Neural cell (in vitro differentiated cells): ENCODE measurements around the gene ERBB4. TPM values are rescaled to one million over a fixed set of nuclear protein-coding genes. Genes with fewer than 3 reads are reported as not detected.

Source experiments
- H2AFZ ChIP-seq: fragments of 200-600, 300-800 bp; sonication (generic), shearing (Covaris generic); 2 replicates; pipeline ENCODE4 v1.6.0; 2014; ENCODE audit warnings: low read depth, mild to moderate bottlenecking, antibody characterized with exemption, low read length, moderate library complexity
- H3F3A ChIP-seq: fragments of 200-600 bp; shearing (Covaris generic); 2 replicates; pipeline ENCODE4 v1.6.1; 2016; ENCODE audit warnings: mild to moderate bottlenecking, moderate library complexity, mixed read lengths, antibody characterized with exemption, low read length; ENCODE audit not compliant: insufficient read depth, poor library complexity, severe bottlenecking
- H3K27ac ChIP-seq: fragments of 200-600, 300-800 bp; sonication (generic), shearing (Covaris generic); 2 replicates; pipeline ENCODE4 v1.5.1; 2014; ENCODE audit warnings: mild to moderate bottlenecking, low read length, moderate library complexity
- H3K27me3 ChIP-seq: fragments of 300-800, 200-600 bp; sonication (generic), shearing (Covaris generic); 2 replicates; pipeline ENCODE4 v1.6.0; 2014; ENCODE audit warnings: mild to moderate bottlenecking, low read depth, low read length, moderate library complexity; ENCODE audit not compliant: insufficient read depth
- H3K36me3 ChIP-seq: fragments of 300-800, 200-600 bp; sonication (generic), shearing (Covaris generic); 2 replicates; pipeline ENCODE4 v1.5.1; 2014; ENCODE audit warnings: mild to moderate bottlenecking, antibody characterized with exemption, low read length, moderate library complexity; ENCODE audit not compliant: insufficient read depth
- H3K4me2 ChIP-seq: fragments of 300-800, 200-600 bp; sonication (generic), shearing (Covaris generic); 2 replicates; pipeline ENCODE4 v1.6.0; 2014; ENCODE audit warnings: mild to moderate bottlenecking, low read length
- H3K4me3 ChIP-seq: fragments of 300-800, 200-600 bp; sonication (generic), shearing (Covaris generic); 2 replicates; pipeline ENCODE4 v1.5.1; 2014; ENCODE audit warnings: mild to moderate bottlenecking, low read length, moderate library complexity
- H3K79me2 ChIP-seq: fragments of 200-600 bp; shearing (Covaris generic); replicated peaks from 2 replicates; pipeline ENCODE4 v1.6.0; 2014; ENCODE audit warnings: mild to moderate bottlenecking, low read length, moderate library complexity; ENCODE audit not compliant: insufficient read depth
- H3K9ac ChIP-seq: fragments of 300-800, 200-600 bp; sonication (generic), shearing (Covaris generic); 2 replicates; pipeline ENCODE4 v1.6.1; 2016; ENCODE audit warnings: mild to moderate bottlenecking, low read length, mixed read lengths
- H3K9me2 ChIP-seq: fragments of 200-600 bp; shearing (Covaris generic); 2 replicates; pipeline ENCODE4 v1.6.1; 2016; ENCODE audit warnings: mild to moderate bottlenecking, low read length, mixed read lengths; ENCODE audit not compliant: insufficient read depth
- H3K9me3 ChIP-seq: fragments of 200-600, 300-800 bp; sonication (generic), shearing (Covaris generic); 2 replicates; pipeline ENCODE4 v1.6.1; 2016; ENCODE audit warnings: mild to moderate bottlenecking, mixed run types, low read length, moderate library complexity, mixed read lengths
- H4K20me1 ChIP-seq: fragments of 200-600 bp; shearing (Covaris generic); 2 replicates; pipeline ENCODE4 v1.6.1; 2016; ENCODE audit warnings: mild to moderate bottlenecking, mixed run types; ENCODE audit not compliant: insufficient read depth
- EP300 ChIP-seq: fragments of 450-650 bp; conservative IDR thresholded peaks from 2 replicates; pipeline ENCODE4 v1.6.1; 2014; ENCODE audit warnings: antibody characterized with exemption, mild to moderate bottlenecking, moderate library complexity; ENCODE audit not compliant: poor library complexity, severe bottlenecking
- EZH2 ChIP-seq: fragments of 200-600, 300-800 bp; shearing (Covaris generic), sonication (generic); IDR thresholded peaks from 2 replicates; pipeline ENCODE4 v1.6.1; 2014; ENCODE audit warnings: antibody characterized with exemption, low read length, borderline replicate concordance, mild to moderate bottlenecking; ENCODE audit not compliant: insufficient read depth, poor library complexity, severe bottlenecking
- MXI1 ChIP-seq: fragments of 450-650 bp; conservative IDR thresholded peaks from 2 replicates; pipeline ENCODE4 v1.6.1; 2014; ENCODE audit warnings: antibody characterized with exemption, mild to moderate bottlenecking; ENCODE audit not compliant: poor library complexity, severe bottlenecking
- POLR2AphosphoS5 ChIP-seq: IDR thresholded peaks from 2 replicates; pipeline ENCODE4 v1.6.1; 2012
- RAD21 ChIP-seq: fragments of 450-650 bp; conservative IDR thresholded peaks from 2 replicates; pipeline ENCODE4 v1.6.1; 2014; ENCODE audit warnings: antibody characterized with exemption, mild to moderate bottlenecking, moderate library complexity
- SMC3 ChIP-seq: fragments of 450-650 bp; conservative IDR thresholded peaks from 2 replicates; pipeline ENCODE4 v1.6.1; 2014; ENCODE audit warnings: antibody characterized with exemption, mild to moderate bottlenecking, moderate library complexity; ENCODE audit not compliant: poor library complexity
- TAF1 ChIP-seq: IDR thresholded peaks from 2 replicates; pipeline ENCODE4 v1.6.1; 2012; ENCODE audit warnings: low read depth
- polyA plus RNA-seq: library from polyadenylated mRNA; depleted of rRNA; stranded (reverse); fragments of >200 nt; gene quantifications from 2 replicates; pipeline ENCODE4 v1.2.3, GENCODE V29; 2014
- TF ChIP-seq, protein P1 (sequence below): fragments of 450-650 bp; IDR thresholded peaks from 2 replicates; pipeline ENCODE4 v1.5.1; 2014; ENCODE audit warnings: antibody characterized with exemption, mild to moderate bottlenecking, moderate library complexity; ENCODE audit not compliant: poor library complexity, severe bottlenecking
- TF ChIP-seq, protein P2 (sequence below): IDR thresholded peaks from 2 replicates; pipeline ENCODE4 v1.6.1; 2012; ENCODE audit warnings: borderline replicate concordance

ERBB4 gene
- polyA plus RNA-seq, 1 donor from 2014 or later = 0.69 TPM

DNA sequence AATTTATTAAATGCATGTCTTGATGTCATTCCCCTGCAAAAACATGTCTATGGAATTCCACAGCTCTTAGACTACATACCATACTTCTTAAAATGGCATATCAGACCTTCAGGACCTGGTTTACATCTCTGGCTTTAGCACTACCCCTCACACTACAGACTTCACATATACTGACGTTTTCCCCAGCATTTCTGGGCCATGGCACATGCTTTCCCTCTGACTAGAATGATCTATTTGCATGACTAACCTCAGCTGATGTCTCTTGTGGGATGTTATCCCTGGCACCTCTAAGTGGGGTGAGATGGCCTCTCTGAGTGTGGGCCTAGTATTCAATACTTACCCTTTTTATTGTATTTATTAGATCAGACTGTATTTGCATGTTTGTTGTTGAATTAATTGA is 381.6 kb downstream of the ERBB4 start:
- no peaks in the 10 kb centered on the region for H3K9me2 ChIP-seq
- peaks cover 6% of the 10 kb centered on the region for H3K9me3 ChIP-seq
- TF ChIP-seq, protein P1, sequence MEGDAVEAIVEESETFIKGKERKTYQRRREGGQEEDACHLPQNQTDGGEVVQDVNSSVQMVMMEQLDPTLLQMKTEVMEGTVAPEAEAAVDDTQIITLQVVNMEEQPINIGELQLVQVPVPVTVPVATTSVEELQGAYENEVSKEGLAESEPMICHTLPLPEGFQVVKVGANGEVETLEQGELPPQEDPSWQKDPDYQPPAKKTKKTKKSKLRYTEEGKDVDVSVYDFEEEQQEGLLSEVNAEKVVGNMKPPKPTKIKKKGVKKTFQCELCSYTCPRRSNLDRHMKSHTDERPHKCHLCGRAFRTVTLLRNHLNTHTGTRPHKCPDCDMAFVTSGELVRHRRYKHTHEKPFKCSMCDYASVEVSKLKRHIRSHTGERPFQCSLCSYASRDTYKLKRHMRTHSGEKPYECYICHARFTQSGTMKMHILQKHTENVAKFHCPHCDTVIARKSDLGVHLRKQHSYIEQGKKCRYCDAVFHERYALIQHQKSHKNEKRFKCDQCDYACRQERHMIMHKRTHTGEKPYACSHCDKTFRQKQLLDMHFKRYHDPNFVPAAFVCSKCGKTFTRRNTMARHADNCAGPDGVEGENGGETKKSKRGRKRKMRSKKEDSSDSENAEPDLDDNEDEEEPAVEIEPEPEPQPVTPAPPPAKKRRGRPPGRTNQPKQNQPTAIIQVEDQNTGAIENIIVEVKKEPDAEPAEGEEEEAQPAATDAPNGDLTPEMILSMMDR = no peak
- TF ChIP-seq TAF1 (no peak), MXI1 (no peak), RAD21 (no peak), POLR2AphosphoS5 (no peak)
- no peak overlapping the region for H3K27ac ChIP-seq
- no peak overlapping the region for H2AFZ ChIP-seq
- H3K9ac ChIP-seq = no peak overlapping the region
- H3K79me2 ChIP-seq = no peaks in the 10 kb centered on the region
- no peak overlapping the region for H3K4me2 ChIP-seq
- H3F3A ChIP-seq = peaks cover 6% of the 10 kb centered on the region
- H3K27me3 ChIP-seq = no peaks in the 10 kb centered on the region
- no peak overlapping the region for H3K4me3 ChIP-seq
- H3K36me3 ChIP-seq = no peaks in the 10 kb centered on the region
- H4K20me1 ChIP-seq = no peaks in the 10 kb centered on the region

DNA sequence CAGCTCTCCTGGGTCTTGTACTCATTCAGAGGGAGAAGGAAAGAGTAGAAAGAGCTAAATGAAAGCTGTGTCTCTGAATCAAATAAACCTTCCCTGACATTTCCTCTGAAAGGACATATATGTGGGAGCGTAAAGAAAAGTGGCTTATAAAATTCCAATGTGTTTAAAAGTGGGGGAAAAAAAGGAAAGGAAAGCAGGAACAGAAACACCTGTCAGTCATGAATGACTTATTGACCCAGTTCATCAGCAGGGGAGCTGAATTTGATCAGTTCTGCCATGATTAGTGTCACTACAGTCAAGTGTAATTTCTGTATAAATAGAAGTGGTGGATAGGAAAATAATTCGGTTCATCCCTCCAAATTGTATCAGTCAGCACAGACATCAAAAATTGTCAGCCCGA is 382.5 kb downstream of the ERBB4 start:
- TF ChIP-seq RAD21 (no peak), POLR2AphosphoS5 (peak; percentile 86), EZH2 (no peak), MXI1 (no peak), TAF1 (no peak), SMC3 (no peak), EP300 (peak; percentile 89)
- TF ChIP-seq, protein P2, sequence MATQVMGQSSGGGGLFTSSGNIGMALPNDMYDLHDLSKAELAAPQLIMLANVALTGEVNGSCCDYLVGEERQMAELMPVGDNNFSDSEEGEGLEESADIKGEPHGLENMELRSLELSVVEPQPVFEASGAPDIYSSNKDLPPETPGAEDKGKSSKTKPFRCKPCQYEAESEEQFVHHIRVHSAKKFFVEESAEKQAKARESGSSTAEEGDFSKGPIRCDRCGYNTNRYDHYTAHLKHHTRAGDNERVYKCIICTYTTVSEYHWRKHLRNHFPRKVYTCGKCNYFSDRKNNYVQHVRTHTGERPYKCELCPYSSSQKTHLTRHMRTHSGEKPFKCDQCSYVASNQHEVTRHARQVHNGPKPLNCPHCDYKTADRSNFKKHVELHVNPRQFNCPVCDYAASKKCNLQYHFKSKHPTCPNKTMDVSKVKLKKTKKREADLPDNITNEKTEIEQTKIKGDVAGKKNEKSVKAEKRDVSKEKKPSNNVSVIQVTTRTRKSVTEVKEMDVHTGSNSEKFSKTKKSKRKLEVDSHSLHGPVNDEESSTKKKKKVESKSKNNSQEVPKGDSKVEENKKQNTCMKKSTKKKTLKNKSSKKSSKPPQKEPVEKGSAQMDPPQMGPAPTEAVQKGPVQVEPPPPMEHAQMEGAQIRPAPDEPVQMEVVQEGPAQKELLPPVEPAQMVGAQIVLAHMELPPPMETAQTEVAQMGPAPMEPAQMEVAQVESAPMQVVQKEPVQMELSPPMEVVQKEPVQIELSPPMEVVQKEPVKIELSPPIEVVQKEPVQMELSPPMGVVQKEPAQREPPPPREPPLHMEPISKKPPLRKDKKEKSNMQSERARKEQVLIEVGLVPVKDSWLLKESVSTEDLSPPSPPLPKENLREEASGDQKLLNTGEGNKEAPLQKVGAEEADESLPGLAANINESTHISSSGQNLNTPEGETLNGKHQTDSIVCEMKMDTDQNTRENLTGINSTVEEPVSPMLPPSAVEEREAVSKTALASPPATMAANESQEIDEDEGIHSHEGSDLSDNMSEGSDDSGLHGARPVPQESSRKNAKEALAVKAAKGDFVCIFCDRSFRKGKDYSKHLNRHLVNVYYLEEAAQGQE = peak; percentile 72
- TF ChIP-seq, protein P1 = no peak
- no peaks in the 10 kb centered on the region for H3K9me2 ChIP-seq
- H3K4me3 ChIP-seq = no peak overlapping the region
- no peak overlapping the region for H2AFZ ChIP-seq
- H3K79me2 ChIP-seq = no peaks in the 10 kb centered on the region
- no peak overlapping the region for H3K27ac ChIP-seq
- no peaks in the 10 kb centered on the region for H4K20me1 ChIP-seq
- H3K9me3 ChIP-seq = peaks cover 6% of the 10 kb centered on the region
- H3K27me3 ChIP-seq = no peaks in the 10 kb centered on the region
- H3K9ac ChIP-seq = no peak overlapping the region
- peaks cover 6% of the 10 kb centered on the region for H3F3A ChIP-seq
- H3K36me3 ChIP-seq = no peaks in the 10 kb centered on the region
- H3K4me2 ChIP-seq = no peak overlapping the region
